B cell (primary cell): ENCODE measurements around the gene NBEA. TPM values are rescaled to one million over a fixed set of nuclear protein-coding genes. Genes with fewer than 3 reads are reported as not detected.

Experiments
- ATAC-seq: fragments of 200-7000 bp; cut with Tn5 transposase; one replicate; pipeline ENCODE4 v1.10.0; 2021; ENCODE audit warnings: low read depth, mild to moderate bottlenecking, moderate number of reproducible peaks, moderate library complexity
- CTCF ChIA-PET: fragments of 350-600 bp; sonication (Branson Sonifier 250); formaldehyde crosslinking; loops from one replicate; lab custom pipeline; 2021; ENCODE audit warnings: antibody characterized with exemption, inconsistent platforms; lab: Charles Lee
- POLR2A ChIA-PET: fragments of 350-600 bp; sonication (Branson Sonifier 250); formaldehyde crosslinking; loops from one replicate; lab custom pipeline; 2021; ENCODE audit warnings: antibody characterized with exemption; lab: Charles Lee
- DNase-seq: peaks from one replicate; pipeline ENCODE4 v3.0.0; 2013
- H2AFZ ChIP-seq: 2 replicates; pipeline ENCODE4 v1.6.1; 2012; ENCODE audit warnings: mild to moderate bottlenecking, low read depth, low read length; ENCODE audit not compliant: insufficient read depth, poor library complexity, severe bottlenecking
- H3K27ac ChIP-seq, 2 donors: 1 replicate in 1 of 2; 2 replicates in 1 of 2; pipeline ENCODE4 v1.5.1; 2012 to 2013; ENCODE audit warnings: low read length in 2 of 2, mild to moderate bottlenecking in 2 of 2, moderate library complexity in 1 of 2
- H3K27me3 ChIP-seq, 4 experiments: fragments of 200-600 bp in 1 of 4; sonication (generic) in 1 of 4; replicated peaks in 1 of 4; 1 replicate in 2 of 4; 2 replicates in 2 of 4; pipeline versions ENCODE4 v1.6.1 to v1.7.0; 2013 to 2016; ENCODE audit warnings: low read length in 3 of 4, mild to moderate bottlenecking in 2 of 4, mixed read lengths in 1 of 4, moderate library complexity in 1 of 4; ENCODE audit not compliant: insufficient read depth in 4 of 4, control insufficient read depth in 3 of 4; ENCODE audit errors: control extremely low read depth in 1 of 4
- H3K36me3 ChIP-seq, 2 experiments: replicated peaks in 1 of 2; 1 replicate in 1 of 2; 2 replicates in 1 of 2; pipeline versions ENCODE4 v1.6.1 to v1.7.1; 2013; ENCODE audit warnings: low read length in 1 of 2; ENCODE audit not compliant: insufficient read depth in 2 of 2, control insufficient read depth in 1 of 2; ENCODE audit errors: control extremely low read depth in 1 of 2, extremely low read depth in 1 of 2
- H3K4me1 ChIP-seq, 2 donors: fragments of 200-600 bp in 1 of 2; sonication (generic) in 1 of 2; 1 replicate in 1 of 2; 2 replicates in 1 of 2; pipeline versions ENCODE4 v1.5.1 to v1.6.1; 2013 to 2017; ENCODE audit warnings: low read length in 2 of 2; ENCODE audit not compliant: control insufficient read depth in 2 of 2, insufficient read depth in 2 of 2
- H3K4me2 ChIP-seq: replicated peaks from 2 replicates; pipeline ENCODE3; 2012; ENCODE audit warnings: mild to moderate bottlenecking, low read depth, low read length; ENCODE audit not compliant: poor library complexity, severe bottlenecking
- H3K4me3 ChIP-seq, 5 experiments: fragments of 200-600 bp in 1 of 5; sonication (generic) in 1 of 5; 1 replicate in 3 of 5; 2 replicates in 2 of 5; pipeline versions ENCODE4 v1.5.1 to v1.7.0; 2011 to 2016; ENCODE audit warnings: low read length in 4 of 5, mild to moderate bottlenecking in 4 of 5, low read depth in 2 of 5, control low read depth in 1 of 5, moderate library complexity in 1 of 5; ENCODE audit not compliant: insufficient read depth in 1 of 5; ENCODE audit errors: control extremely low read depth in 1 of 5, extremely low read depth in 1 of 5
- H3K79me2 ChIP-seq: fragments of 200-600 bp; sonication (generic); one replicate; pipeline ENCODE4 v1.6.0; 2016; ENCODE audit warnings: low read length; ENCODE audit not compliant: control insufficient read depth, insufficient read depth
- H3K9ac ChIP-seq: fragments of 200-600 bp; sonication (generic); 2 replicates; pipeline ENCODE4 v1.6.1; 2017; ENCODE audit warnings: mild to moderate bottlenecking, low read length, moderate library complexity
- H3K9me3 ChIP-seq, 3 donors: one replicate each; pipeline versions ENCODE4 v1.6.1 to v1.7.1; 2013; ENCODE audit warnings: low read length in 2 of 3; ENCODE audit not compliant: control insufficient read depth in 2 of 3, insufficient read depth in 1 of 3; ENCODE audit errors: control extremely low read depth in 1 of 3
- H4K20me1 ChIP-seq: 2 replicates; pipeline ENCODE4 v1.6.0; 2012; ENCODE audit warnings: mild to moderate bottlenecking, low read length; ENCODE audit not compliant: insufficient read depth, control insufficient read depth, poor library complexity, severe bottlenecking
- H3K27ac Mint-ChIP-seq: one replicate; pipeline ENCODE4 v1.8.0; 2021; ENCODE audit warnings: mixed read lengths
- H3K27me3 Mint-ChIP-seq: one replicate; pipeline ENCODE4 v1.8.0; 2021; ENCODE audit warnings: mixed read lengths
- H3K4me1 Mint-ChIP-seq: one replicate; pipeline ENCODE4 v1.8.0; 2021; ENCODE audit warnings: mixed read lengths
- H3K4me3 Mint-ChIP-seq: one replicate; pipeline ENCODE4 v1.8.0; 2021; ENCODE audit warnings: mixed read lengths
- H3K9me3 Mint-ChIP-seq: one replicate; pipeline ENCODE4 v1.8.0; 2022; ENCODE audit warnings: mixed read lengths; ENCODE audit not compliant: insufficient read depth
- EZH2 ChIP-seq: IDR thresholded peaks from 2 replicates; pipeline ENCODE4 v1.6.1; 2012; ENCODE audit warnings: borderline replicate concordance, low read depth, mild to moderate bottlenecking, moderate library complexity, low read length; ENCODE audit not compliant: insufficient read depth, poor library complexity, severe bottlenecking
- WGBS: methylation state at CpG from one replicate; pipeline ENCODE4 v1.1.5; 2013; ENCODE audit warnings: missing lambda C conversion rate; ENCODE audit not compliant: insufficient coverage; 5-methylcytosine and 5-hydroxymethylcytosine counted together
- intact Hi-C: fragments of 100-400 bp; cut with micrococcal nuclease; formaldehyde crosslinking; loops from one replicate; pipeline ENCODE4 v1.10.0; 2022
- polyA plus RNA-seq: library from polyadenylated mRNA; depleted of rRNA; stranded (reverse); fragments of >200 nt; gene quantifications from 2 replicates; pipeline ENCODE4 v1.2.3, GENCODE V29; 2012
- total RNA-seq, 2 donors: library from RNA; stranded (reverse); fragments of 120-200 nt in 1 of 2; gene quantifications; 1 replicate in 1 of 2; 2 replicates in 1 of 2; pipeline versions ENCODE4 v1.2.3 to v1.2.4, GENCODE V29; 2013 to 2022
- TF ChIP-seq, protein P1 (sequence below): fragments of 200-600 bp; IDR thresholded peaks from one replicate; pipeline ENCODE4 v1.8.0; 2022; ENCODE audit warnings: antibody characterized with exemption, mild to moderate bottlenecking

NBEA gene
- total and polyA plus RNA-seq, 2 donors (not counting 1 experiment from before 2014, with no cell fraction given): 1.5 to 10.7 TPM

DNA sequence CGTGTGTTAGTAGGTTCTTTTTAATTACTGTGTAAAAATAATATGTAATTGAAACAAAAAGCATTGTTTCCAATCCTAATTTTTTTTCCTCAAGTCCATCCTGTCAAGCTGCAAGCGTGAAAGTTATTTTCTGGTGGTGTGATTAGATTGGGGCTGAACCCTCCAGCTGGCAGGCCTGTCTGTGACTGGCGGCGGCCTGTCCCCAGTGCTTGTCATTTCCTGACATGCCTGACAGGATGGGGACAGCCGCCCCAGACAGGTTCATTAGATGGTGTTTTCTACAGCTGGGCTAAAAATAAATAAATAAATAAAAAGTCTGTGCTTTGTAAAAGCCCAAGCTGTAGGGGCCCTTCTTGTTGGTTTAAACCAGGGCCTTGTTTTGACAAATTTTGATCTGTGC lies 588.1 kb downstream of the NBEA start:
- Histone ChIP-seq H3K4me1 (no peaks in the 10 kb centered on the region), H4K20me1 (no peaks in the 10 kb centered on the region), H3K9me3 (no peaks in the 10 kb centered on the region), H3K4me3 (no peak overlapping the region), H3K4me2 (no peak overlapping the region), H2AFZ (no peak overlapping the region), H3K27me3 (no peaks in the 10 kb centered on the region), H3K36me3 (no peaks in the 10 kb centered on the region), H3K27ac (no peak overlapping the region), H3K79me2 (no peaks in the 10 kb centered on the region), H3K9ac (no peak overlapping the region)
- 88% methylated on average over 3 of the region's 5 CpGs for WGBS
- intact Hi-C loops: no loop called here
- TF ChIP-seq, protein P1, sequence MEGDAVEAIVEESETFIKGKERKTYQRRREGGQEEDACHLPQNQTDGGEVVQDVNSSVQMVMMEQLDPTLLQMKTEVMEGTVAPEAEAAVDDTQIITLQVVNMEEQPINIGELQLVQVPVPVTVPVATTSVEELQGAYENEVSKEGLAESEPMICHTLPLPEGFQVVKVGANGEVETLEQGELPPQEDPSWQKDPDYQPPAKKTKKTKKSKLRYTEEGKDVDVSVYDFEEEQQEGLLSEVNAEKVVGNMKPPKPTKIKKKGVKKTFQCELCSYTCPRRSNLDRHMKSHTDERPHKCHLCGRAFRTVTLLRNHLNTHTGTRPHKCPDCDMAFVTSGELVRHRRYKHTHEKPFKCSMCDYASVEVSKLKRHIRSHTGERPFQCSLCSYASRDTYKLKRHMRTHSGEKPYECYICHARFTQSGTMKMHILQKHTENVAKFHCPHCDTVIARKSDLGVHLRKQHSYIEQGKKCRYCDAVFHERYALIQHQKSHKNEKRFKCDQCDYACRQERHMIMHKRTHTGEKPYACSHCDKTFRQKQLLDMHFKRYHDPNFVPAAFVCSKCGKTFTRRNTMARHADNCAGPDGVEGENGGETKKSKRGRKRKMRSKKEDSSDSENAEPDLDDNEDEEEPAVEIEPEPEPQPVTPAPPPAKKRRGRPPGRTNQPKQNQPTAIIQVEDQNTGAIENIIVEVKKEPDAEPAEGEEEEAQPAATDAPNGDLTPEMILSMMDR: no peak
- TF ChIP-seq EZH2: no peak
- H3K27me3 Mint-ChIP-seq: peaks cover 4% of the 10 kb centered on the region
- H3K4me1 Mint-ChIP-seq: no peaks in the 10 kb centered on the region
- H3K4me3 Mint-ChIP-seq: no peak overlapping the region
- H3K9me3 Mint-ChIP-seq: no peaks in the 10 kb centered on the region
- ChIA-PET POLR2A (no interaction called here), CTCF (interaction anchor here (1.5 kb wide), 1 partner anchor 12 kb away, joined by 3 read pairs; no protein-coding TSS in a partner anchor)
- ATAC-seq: no peak
- no peak for DNase-seq
- H3K27ac Mint-ChIP-seq: no peak overlapping the region

DNA sequence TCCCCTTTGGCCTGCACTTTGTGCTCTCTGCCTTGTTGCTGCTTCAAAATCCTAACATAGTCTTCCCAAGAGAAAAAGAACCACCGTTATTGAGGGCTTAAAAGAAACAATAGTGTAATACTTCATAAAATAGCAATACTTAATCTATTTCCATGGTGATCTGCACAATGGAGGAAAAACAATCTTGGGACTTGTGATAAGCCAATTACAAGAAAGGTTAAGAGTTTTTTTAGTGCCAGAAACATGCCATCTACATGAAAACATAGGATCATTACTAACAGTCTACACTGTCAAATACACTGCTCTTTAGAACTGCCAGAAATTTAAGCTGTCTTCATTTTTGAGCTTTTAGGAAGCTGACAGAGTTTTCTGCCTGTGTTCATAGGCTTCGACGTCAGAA lies 588.5 kb downstream of the NBEA start:
- no peaks in the 10 kb centered on the region for H3K9me3 Mint-ChIP-seq
- no CpG with 5 or more reads among the region's 3 CpGs for WGBS
- no peak for TF ChIP-seq EZH2
- TF ChIP-seq, protein P1: no peak
- ATAC-seq: no peak
- no peak overlapping the region for H3K4me3 Mint-ChIP-seq
- no peak overlapping the region for H3K27ac Mint-ChIP-seq
- Histone ChIP-seq H3K9me3 (no peaks in the 10 kb centered on the region), H3K27me3 (no peaks in the 10 kb centered on the region), H3K36me3 (no peaks in the 10 kb centered on the region), H3K9ac (no peak overlapping the region), H3K27ac (no peak overlapping the region), H3K4me3 (no peak overlapping the region), H4K20me1 (no peaks in the 10 kb centered on the region), H3K4me2 (no peak overlapping the region), H3K79me2 (no peaks in the 10 kb centered on the region), H2AFZ (no peak overlapping the region), H3K4me1 (no peaks in the 10 kb centered on the region)
- ChIA-PET CTCF (interaction anchor here (1.5 kb wide), 1 partner anchor 12 kb away, joined by 3 read pairs; no protein-coding TSS in a partner anchor), POLR2A (no interaction called here)
- no peaks in the 10 kb centered on the region for H3K4me1 Mint-ChIP-seq
- peaks cover 4% of the 10 kb centered on the region for H3K27me3 Mint-ChIP-seq
- no peak for DNase-seq
- intact Hi-C loops: no loop called here
